C4-2B (cell line): ENCODE data around the gene ZNF407.

ENCODE experiments used
- CTCF ChIP-seq: fragments of 450-650 bp; conservative IDR thresholded peaks from 2 replicates; pipeline ENCODE4 v1.5.1; 2017; ENCODE audit warnings: mild to moderate bottlenecking
- ZFX ChIP-seq: fragments of 450-650 bp; IDR thresholded peaks from 2 replicates; pipeline ENCODE4 v1.6.1; 2017

GRCh38 chr18:74624466-74624865 is 26.8 kb downstream of the ZNF407 start:
- TF ChIP-seq CTCF (no peak), ZFX (no peak)
